CD4-positive, alpha-beta T cell (primary cell): ENCODE measurements around the gene KCNK6. TPM values are rescaled to one million over a fixed set of nuclear protein-coding genes. Genes with fewer than 3 reads are reported as not detected.

Experiments used
- ATAC-seq: fragments of 200-7000 bp; cut with Tn5 transposase; one replicate; pipeline ENCODE4 v1.10.0; 2022; ENCODE audit warnings: mild to moderate bottlenecking; ENCODE audit not compliant: poor library complexity
- CTCF ChIA-PET: fragments of 350-600 bp; sonication (Branson Sonifier 250); formaldehyde crosslinking; loops from one replicate; lab custom pipeline; 2021; ENCODE audit warnings: antibody characterized with exemption, inconsistent platforms; lab: Charles Lee
- POLR2A ChIA-PET: fragments of 350-600 bp; sonication (Branson Sonifier 250); formaldehyde crosslinking; loops from one replicate; lab custom pipeline; 2021; ENCODE audit warnings: antibody characterized with exemption, inconsistent platforms; lab: Charles Lee
- DNase-seq, 14 experiments: peaks; one replicate each; pipeline ENCODE4 v3.0.0-alpha.2; 2013 to 2020; ENCODE audit warnings: mixed read lengths in 2 of 14
- H3K27ac ChIP-seq, 2 donors: one replicate each; pipeline versions ENCODE4 v1.5.1 to v1.7.0; 2013; ENCODE audit warnings: low read length in 2 of 2, low read depth in 1 of 2, mild to moderate bottlenecking in 1 of 2
- H3K27me3 ChIP-seq, 2 experiments: 1 replicate in 1 of 2; 2 replicates in 1 of 2; pipeline versions ENCODE4 v1.6.1 to v1.7.0; 2013; ENCODE audit warnings: low read length in 2 of 2, control low read depth in 1 of 2, mild to moderate bottlenecking in 1 of 2, moderate library complexity in 1 of 2; ENCODE audit not compliant: insufficient read depth in 2 of 2, control insufficient read depth in 1 of 2
- H3K36me3 ChIP-seq: one replicate; pipeline ENCODE4 v1.6.1; 2013; ENCODE audit warnings: low read length, control low read depth; ENCODE audit not compliant: insufficient read depth
- H3K4me1 ChIP-seq: one replicate; pipeline ENCODE4 v1.6.1; 2013; ENCODE audit warnings: low read length, control low read depth; ENCODE audit not compliant: insufficient read depth
- H3K4me3 ChIP-seq: one replicate; pipeline ENCODE4 v1.5.1; 2013; ENCODE audit warnings: mild to moderate bottlenecking, low read length, moderate library complexity
- H3K9me3 ChIP-seq, 2 experiments: 1 replicate in 1 of 2; 2 replicates in 1 of 2; pipeline versions ENCODE4 v1.6.1 to v1.7.0; 2013; ENCODE audit warnings: low read length in 2 of 2, mild to moderate bottlenecking in 2 of 2, control low read depth in 1 of 2, moderate library complexity in 1 of 2; ENCODE audit not compliant: control insufficient read depth in 1 of 2, insufficient read depth in 1 of 2
- H3K27ac Mint-ChIP-seq: one replicate; pipeline ENCODE4 v1.8.0; 2020; ENCODE audit warnings: mixed read lengths
- H3K27me3 Mint-ChIP-seq: one replicate; pipeline ENCODE4 v1.8.0; 2021; ENCODE audit warnings: mixed read lengths
- H3K36me3 Mint-ChIP-seq: one replicate; pipeline ENCODE4 v1.8.0; 2021; ENCODE audit warnings: low read depth, mixed read lengths
- H3K4me1 Mint-ChIP-seq: one replicate; pipeline ENCODE4 v1.8.0; 2021; ENCODE audit warnings: low read depth, mixed read lengths
- H3K4me3 Mint-ChIP-seq: one replicate; pipeline ENCODE4 v1.8.0; 2020; ENCODE audit warnings: mild to moderate bottlenecking, mixed read lengths
- H3K9me3 Mint-ChIP-seq: one replicate; pipeline ENCODE4 v1.8.0; 2020; ENCODE audit warnings: mixed read lengths
- CTCF ChIP-seq: fragments of 200-600 bp; IDR thresholded peaks from one replicate; pipeline ENCODE4 v1.8.0; 2022; ENCODE audit warnings: antibody characterized with exemption, mild to moderate bottlenecking
- intact Hi-C, 2 experiments: fragments of 100-400 bp; cut with DNase I in 1 of 2; cut with micrococcal nuclease in 1 of 2; formaldehyde crosslinking; loops; one replicate each; pipeline versions ENCODE4 v1.15.1 to v1.9.0; 2023 to 2025; cut with DNase I, micrococcal nuclease
- total RNA-seq, 174 experiments: library from RNA in 2 of 174; stranded (reverse) in 2 of 174; gene quantifications; one replicate each; pipeline ENCODE4 v1.2.3 and lab custom pipeline; 2021 to 2026

The KCNK6 gene
- total RNA-seq, 2 experiments from 2014 or later = 3.0 to 3.1 TPM

DNA sequence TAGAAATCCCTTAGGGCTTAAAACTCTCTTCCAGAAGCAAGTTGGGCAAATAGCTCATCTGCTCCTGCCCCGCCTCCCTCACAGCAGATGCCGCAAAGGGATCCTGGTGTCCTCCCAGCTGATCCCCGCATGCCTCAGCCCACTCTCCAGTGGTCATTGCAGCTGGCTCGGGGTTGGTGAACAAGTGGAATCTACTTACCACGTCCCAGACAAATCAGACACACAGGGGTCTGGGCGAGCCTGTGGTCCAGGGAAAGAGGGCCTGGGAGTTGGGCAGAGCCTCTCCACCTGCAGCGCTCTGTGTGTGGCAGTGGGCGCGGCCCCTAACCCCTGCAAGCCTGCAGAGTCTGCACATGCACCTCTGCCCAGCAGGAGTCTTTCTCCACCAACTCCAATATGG is 26.4 kb upstream of the KCNK6 start:
- H3K9me3 Mint-ChIP-seq = no peaks in the 10 kb centered on the region
- CTCF ChIA-PET = interaction anchor here (0.6 kb wide), 1 partner anchor 608 kb away, joined by 3 read pairs; no protein-coding TSS in a partner anchor
- no peak for ATAC-seq

GRCh38 chr19:38294090-38294489 is 25.6 kb upstream of the KCNK6 start:
- ATAC-seq (no peak), DNase-seq (no peak)
- no peak for TF ChIP-seq CTCF
- Mint-ChIP-seq H3K36me3 (peaks cover 41% of the 10 kb centered on the region), H3K9me3 (no peaks in the 10 kb centered on the region), H3K4me3 (no peak overlapping the region), H3K27ac (no peak overlapping the region), H3K27me3 (no peaks in the 10 kb centered on the region), H3K4me1 (no peaks in the 10 kb centered on the region)
- Histone ChIP-seq H3K27me3 (no peaks in the 10 kb centered on the region), H3K27ac (no peak overlapping the region), H3K36me3 (peaks cover 19% of the 10 kb centered on the region), H3K4me3 (no peak overlapping the region), H3K4me1 (no peaks in the 10 kb centered on the region), H3K9me3 (no peaks in the 10 kb centered on the region)
- intact Hi-C loops = no loop called here
- ChIA-PET CTCF (no interaction called here), POLR2A (no interaction called here)

More for the DNA sequence above, 26.4 kb upstream of the KCNK6 start:
- TF ChIP-seq CTCF = no peak
- H3K4me1 ChIP-seq = no peaks in the 10 kb centered on the region
- H3K36me3 Mint-ChIP-seq = peaks cover 41% of the 10 kb centered on the region
- H3K27ac ChIP-seq = no peak overlapping the region
- H3K27me3 ChIP-seq = no peaks in the 10 kb centered on the region
- DNase-seq = no peak
- H3K27ac Mint-ChIP-seq = no peak overlapping the region
- POLR2A ChIA-PET = no interaction called here
- no peaks in the 10 kb centered on the region for H3K4me1 Mint-ChIP-seq
- H3K36me3 ChIP-seq = peaks cover 21% of the 10 kb centered on the region
- H3K4me3 Mint-ChIP-seq = no peak overlapping the region
- no peaks in the 10 kb centered on the region for H3K27me3 Mint-ChIP-seq
- H3K9me3 ChIP-seq = no peaks in the 10 kb centered on the region
- no peak overlapping the region for H3K4me3 ChIP-seq
- intact Hi-C loops = no loop called here

DNA sequence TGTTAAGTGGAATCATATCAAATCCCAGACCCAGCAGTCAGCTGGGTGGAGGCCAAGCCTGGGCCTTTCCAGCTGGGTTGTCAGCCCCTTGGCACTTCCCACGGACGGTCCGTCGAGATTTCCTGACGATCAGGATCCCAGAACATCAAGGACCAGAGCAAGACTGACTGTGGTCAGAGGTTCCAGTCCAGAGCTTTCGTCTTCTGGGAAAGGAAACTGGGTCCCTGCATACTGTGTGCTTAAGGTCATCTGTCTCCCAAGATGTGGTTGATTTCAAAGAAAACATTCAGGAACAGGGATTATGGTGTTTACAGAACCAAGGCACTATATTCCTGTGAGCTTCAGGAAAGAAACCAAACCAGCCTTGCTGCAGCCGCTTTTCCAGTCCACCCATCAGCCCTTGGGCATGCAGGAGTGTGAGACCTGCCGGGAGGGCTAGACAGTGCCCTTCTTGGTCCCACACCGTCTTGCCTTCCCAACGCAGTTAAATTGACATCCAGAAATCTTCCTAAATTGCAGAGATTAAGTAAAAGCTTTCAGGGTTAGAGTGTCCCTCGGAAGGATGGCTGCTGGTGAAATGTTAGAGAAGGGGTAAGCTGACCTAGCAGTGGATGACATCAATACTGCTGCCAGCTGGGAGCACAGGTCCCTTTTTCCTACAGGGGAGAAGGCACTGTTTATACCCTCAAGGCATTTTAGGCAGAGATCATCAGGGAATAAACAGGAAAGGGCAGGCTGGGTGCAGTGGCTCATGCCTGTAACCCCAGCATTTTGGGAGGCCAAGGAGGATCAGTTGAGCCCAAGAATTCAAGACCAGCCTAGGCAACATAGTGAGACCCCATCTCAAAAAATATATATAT is 20.6 kb upstream of the KCNK6 start:
- Histone ChIP-seq H3K4me3 (no peak overlapping the region), H3K36me3 (no peaks in the 10 kb centered on the region), H3K27me3 (no peaks in the 10 kb centered on the region), H3K9me3 (peaks cover 0 to 5% of the 10 kb centered on the region in 2 experiments), H3K27ac (no peak overlapping the region), H3K4me1 (no peaks in the 10 kb centered on the region)
- no peak for TF ChIP-seq CTCF
- Mint-ChIP-seq H3K9me3 (no peaks in the 10 kb centered on the region), H3K27ac (no peak overlapping the region), H3K4me1 (no peaks in the 10 kb centered on the region), H3K27me3 (no peaks in the 10 kb centered on the region), H3K4me3 (no peak overlapping the region), H3K36me3 (no peaks in the 10 kb centered on the region)
- ChIA-PET CTCF (no interaction called here), POLR2A (no interaction called here)
- ATAC-seq (no peak), DNase-seq (no peak)
- intact Hi-C loops = no loop called here
